LoVo (cell line): ENCODE data around the gene PABPC1L2A.
A peak's percentile ranks its signal among the peaks of the same experiment; 100 is the strongest.
"Not testable (repeated sequence)": the region's sequence is repeated elsewhere in the genome, so short reads cannot be mapped to it uniquely, and the experiment has no call there.

Source experiments
- DNase-seq: peaks from one replicate; pipeline ENCODE4 v3.0.0-alpha.2; 2016; ENCODE audit warnings: low spot score

Gene PABPC1L2A

DNA sequence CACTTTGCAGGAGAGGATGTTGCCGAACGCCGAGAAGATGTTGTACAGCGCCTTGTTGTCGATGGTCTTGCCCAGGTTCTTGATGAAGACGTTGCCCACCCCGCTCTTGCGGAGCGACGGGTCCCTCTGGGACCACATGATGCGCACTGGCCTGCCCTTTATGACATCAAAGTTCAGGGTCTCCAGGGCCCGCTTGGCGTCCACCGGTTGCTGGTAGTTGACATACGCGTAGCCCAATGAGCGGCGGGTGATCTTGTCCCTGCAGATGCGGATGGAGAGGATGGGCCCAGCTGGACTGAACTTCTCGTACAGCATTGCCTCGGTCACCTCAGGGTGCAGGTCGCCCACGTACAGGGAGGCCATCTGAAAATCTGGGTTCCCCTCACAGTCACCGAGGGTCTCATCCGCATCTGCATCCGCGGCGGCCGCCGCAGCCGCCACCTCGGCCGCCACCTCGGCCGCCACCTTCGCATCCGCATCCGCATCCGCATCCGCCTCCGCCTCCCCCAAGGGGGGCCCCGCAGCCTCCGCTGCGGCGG lies at the start of gene PABPC1L2A:
Gene PABPC1L2A, minus strand, starts transcription at position 489 of the 539 bp plus-strand sequence. Its CDS starts 126 bp downstream, at position 363.
- not testable (repeated sequence) for DNase-seq

DNA sequence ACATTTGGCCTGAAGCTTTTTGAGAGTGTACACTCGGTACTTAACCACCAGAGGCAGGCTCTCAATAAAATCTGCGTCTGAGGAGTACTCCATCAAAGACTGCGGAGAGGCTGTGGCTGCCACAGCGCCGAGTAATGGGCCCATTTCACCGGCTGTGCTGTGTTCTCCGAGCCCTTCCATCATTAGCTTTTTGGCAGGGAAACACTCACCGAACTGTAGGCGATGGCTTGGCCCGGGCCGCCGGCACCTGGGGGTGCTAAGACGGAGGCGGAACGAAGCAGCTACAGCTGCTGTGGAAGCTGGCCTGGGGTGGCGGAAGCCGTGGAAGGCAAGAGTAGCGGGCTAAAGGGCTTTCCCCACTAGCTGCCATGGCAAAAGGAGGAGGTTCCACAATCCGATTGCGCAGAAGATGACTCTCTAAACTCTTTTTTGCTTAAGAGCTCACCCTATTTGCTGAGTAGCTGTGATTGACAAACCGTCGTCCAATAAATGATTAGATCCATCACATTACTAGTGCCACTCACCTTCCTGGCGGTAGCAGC lies 48.5 kb upstream of the PABPC1L2A start:
- DNase-seq: no peak

DNA sequence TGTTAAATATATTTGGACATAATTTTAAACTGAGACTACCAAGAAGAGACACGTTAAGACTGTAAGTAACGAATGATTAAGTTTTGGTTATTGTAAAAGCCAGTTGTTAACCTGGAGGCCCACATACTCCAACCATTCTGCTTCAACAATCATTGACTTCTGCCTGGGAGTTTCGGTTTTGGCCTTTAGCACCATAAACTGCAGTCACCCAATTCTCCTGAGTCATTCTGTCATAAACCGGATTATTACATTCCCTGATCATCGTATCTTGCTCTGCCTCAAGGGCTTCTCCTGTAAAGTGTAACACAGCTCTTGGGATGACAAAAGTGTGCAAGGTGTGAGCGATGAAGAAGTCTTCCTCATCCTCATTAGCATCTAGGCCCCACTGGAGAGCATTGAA lies 46.9 kb upstream of the PABPC1L2A start:
- peak; percentile 18 for DNase-seq

DNA sequence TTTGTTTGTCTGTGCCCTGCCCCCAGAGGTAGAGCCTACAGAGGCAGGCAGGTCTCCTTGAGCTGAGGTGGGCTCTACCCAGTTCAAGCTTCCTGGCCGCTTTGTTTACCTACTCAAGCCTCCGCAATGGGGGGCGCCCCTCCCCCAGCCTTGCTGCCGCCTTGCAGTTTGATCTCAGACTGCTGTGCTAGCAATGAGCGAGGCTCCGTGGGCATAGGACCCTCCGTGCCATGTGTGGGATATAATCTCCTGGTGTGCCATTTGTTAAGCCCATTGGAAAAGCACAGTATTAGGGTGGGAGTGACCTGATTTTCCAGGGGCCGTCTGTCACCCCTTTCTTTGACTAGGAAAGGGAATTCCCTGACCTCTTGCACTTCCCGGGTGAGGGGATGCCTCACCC lies 20.2 kb upstream of the PABPC1L2A start:
- not testable (repeated sequence) for DNase-seq

DNA sequence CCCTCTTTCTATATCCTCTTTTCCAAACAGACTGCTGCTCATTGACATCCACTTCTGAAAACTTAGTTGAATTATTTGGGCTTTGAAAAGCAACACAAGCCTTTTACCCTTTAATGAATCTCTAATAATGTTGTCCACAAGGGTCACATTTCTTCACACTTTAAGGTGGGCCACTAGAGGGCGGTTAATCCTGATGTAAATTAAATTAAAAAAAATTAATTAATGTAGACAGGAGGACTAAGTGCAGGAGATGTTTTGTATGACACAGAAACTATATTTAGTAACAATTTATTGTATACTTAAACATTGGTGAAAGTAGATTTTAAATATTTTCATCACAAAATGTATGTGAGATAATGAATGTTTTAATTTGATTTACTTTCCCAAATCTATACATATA lies 7.5 kb upstream of the PABPC1L2A start:
- not testable (repeated sequence) for DNase-seq

DNA sequence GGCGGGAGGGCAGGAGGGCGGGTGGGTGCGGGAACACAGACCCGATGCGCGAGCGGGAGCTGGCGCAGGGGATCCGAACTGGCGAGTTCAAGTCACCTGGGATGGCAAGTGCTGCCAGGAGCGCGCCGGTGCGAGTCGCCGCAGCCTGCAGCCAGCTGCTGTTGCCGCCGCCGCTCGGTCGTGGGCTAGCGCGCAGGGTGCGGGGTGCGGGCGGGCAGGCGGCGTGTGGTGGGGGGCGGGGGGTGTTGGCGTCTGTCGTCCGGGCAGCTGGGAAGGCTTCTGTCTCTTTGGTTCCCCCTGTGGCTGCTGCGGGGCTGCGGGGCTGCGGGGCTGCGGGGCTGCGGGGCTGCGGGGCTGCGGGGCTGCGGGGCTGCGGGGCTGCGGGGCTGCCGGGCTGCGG lies 572 bp upstream of the PABPC1L2A start:
- not testable (repeated sequence) for DNase-seq

DNA sequence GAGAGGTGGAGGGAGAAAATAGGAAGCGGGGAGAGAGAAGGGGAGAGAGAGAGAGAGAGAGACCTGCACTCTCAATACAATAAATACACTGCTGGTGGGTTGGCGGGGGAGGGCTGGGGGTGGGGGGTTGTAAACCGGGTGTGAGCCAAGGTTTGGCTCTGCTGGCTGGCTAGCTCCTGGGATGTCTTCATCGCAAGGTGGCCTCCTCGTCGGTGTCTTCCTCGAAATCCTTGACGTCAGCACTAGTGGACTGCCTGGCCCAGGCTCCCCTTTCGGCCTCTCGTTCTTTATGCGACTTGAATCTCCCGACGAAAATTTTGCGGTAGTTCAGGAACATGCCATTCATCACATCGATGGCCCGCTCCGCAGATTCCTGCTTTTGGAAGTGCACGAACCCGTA lies 715 bp downstream of the PABPC1L2A start:
- DNase-seq: not testable (repeated sequence)

DNA sequence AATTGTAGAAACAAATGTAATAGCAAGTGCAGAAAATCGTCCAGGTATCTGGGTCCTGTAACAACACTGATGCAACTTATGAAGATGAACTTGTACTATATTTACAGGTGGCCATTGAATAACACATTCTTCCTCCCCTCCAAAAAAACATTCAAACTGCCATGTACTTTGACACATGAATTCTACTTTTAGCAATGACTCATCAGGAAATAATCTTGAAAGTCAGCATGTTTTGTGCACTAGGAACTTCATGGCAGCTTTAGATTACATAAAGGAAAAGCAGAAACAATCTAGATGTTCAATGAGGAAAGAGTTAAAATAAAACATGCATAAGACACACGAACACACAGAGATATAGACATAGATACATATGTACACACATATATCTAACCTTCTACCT lies 2.5 kb downstream of the PABPC1L2A start:
- DNase-seq: no peak

DNA sequence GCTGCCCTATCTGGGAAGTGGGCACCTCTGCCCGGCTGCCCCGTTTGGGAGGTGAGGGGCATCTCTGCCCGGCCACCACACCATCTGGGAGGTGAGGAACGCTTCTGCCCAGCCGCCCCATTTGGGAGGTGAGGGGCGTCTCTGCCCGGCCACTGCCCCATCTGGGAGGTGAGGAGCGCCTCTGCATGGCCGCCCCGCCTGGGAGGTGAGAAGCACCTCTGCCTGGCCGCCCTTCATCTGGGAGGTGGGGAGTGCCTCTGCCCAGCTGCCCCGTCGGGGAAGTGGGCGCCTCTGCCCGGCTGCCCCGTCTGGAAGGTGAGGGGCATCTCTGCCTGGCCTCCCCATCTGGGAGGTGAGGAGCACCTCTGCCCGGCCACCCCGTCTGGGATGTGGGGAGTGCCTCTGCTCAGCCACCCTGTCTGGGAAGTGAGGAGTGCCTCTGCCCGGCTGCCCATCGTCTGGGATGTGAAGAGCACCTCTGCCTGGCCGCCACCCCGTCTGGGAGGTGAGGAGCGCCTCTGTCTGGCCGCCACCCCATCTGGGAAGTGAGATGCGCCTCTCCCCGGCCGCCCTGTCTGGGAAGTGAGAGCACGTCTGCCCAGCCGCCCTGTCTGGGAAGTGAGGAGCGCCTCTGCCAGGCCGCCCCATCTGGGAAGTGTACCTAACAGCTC lies 9.8 kb downstream of the PABPC1L2A start:
- DNase-seq: no peak

DNA sequence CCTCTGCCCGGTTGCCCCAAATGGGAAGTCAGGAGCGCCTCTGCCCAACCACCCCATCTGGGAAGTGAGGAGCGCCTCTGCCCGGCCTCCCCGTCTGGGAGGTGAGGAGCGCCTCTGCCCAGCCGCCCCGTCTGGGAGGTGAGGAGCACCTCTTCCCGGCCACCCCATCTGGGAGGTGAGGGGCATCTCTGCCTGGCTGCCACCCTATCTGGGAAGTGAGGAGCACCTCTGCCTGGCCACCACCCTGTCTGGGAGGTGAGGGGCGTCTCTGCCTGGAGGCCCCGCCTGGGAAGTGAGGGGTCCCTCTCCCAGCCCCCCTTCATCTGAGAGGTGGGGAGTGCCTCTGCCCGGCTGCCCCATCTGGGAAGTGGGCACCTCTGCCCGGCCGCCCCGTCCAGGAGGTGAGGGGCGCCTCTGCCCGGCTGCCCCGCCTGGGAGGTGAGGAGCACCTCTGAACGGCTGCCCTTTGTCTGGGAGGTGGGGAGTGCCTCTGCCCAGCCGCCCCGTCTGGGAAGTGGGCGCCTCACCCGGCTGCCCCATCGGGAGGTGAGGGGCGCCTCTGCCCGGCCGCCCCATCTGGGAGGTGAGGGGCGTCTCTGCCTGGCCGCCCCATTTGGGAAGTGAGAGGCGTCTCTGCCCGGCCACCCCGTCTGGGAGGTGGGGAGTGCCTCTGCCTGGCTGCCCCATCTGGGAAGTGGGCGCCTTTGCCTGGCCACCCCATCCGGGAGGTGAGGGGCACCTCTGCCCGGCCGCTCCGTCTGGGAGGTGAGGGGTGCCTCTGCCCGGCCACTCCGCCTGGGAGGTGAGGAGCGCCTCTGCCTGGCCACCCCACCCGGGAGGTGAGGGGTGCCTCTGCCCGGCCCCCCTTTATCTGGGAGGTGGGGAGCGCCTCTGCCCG lies 10.6 kb downstream of the PABPC1L2A start:
- DNase-seq: no peak

DNA sequence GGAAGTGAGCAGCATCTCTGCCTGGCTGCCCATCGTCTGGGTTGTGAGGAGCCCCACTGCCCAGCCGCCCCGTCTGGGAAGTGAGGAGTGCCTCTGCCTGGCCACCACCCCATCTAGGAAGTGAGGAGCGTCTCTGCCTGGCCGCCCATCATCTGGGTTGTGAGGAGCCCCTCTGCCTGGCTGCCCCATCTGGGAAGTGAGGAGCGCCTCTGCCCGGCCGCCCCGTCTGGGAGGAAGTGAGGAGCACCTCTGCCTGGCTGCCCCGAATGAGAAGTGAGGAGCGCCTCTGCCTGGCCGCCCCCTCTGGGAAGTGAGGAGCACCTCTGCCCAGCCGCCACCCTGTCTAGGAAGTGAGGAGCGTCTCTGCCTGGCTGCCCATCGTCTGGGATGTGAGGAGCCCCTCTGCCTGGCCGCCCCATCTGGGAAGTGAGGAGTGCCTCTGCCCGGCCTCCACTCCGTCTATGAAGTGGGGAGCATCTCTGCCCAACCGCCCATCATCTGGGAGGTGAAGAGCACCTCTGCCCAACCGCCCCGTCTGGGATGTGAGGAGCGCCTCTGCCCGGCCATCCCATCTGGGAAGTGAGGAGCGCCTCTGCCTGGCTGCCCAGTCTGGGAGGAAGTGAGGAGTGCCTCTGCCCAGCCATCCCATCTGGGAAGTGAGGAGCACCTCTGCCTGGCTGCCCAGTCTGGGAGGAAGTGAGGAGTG lies 11.4 kb downstream of the PABPC1L2A start:
- DNase-seq: not testable (repeated sequence)

DNA sequence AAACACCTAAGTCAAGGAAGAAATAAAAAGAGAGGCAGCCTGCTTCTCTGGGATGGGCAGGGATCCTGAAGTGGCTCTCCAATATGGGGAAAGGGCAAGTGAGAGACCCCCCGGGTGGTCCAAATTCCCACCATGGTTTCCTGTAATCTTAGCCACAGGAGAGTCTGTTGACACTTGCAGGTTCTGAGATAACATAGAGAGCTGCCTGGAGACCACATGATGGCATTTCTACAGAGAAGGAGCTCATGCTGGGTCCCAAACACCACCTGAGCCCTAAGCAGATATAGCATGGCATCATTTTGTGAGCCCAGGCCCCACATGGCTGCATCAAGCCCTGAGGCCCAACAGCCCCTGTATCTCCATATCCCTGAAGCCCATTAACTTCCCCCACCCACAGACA lies 50.4 kb downstream of the PABPC1L2A start:
- no peak for DNase-seq
